SK-N-SH treated with all-trans-retinoic acid at 6 μM for 48 hours (cell line): ENCODE results near the gene CDNF.
"Not testable (repeated sequence)": the region's sequence is repeated elsewhere in the genome, so short reads cannot be mapped to it uniquely, and the experiment has no call there.

Experiments
- BACH2 ChIP-seq: fragments of 250-450 bp; sonication (Bioruptor Pico); IDR thresholded peaks from 2 replicates; pipeline ENCODE4 v1.9.0; 2021; ENCODE audit warnings: mild to moderate bottlenecking, borderline replicate concordance
- CREB5 ChIP-seq: fragments of 250-450 bp; sonication (Bioruptor Pico); IDR thresholded peaks from 2 replicates; pipeline ENCODE4 v1.5.1; 2020; ENCODE audit warnings: low read depth, mild to moderate bottlenecking, moderate library complexity
- GLIS3 ChIP-seq: fragments of 250-450 bp; sonication (Bioruptor Pico); IDR thresholded peaks from 2 replicates; pipeline ENCODE4 v1.5.0; 2020; ENCODE audit warnings: mild to moderate bottlenecking, moderate library complexity
- ISL1 ChIP-seq: fragments of 250-450 bp; sonication (Bioruptor Pico); IDR thresholded peaks from 2 replicates; pipeline ENCODE4 v2.1.2; 2022; ENCODE audit warnings: mild to moderate bottlenecking, moderate library complexity
- OSR1 ChIP-seq: fragments of 250-450 bp; sonication (Bioruptor Pico); IDR thresholded peaks from 2 replicates; pipeline ENCODE4 v1.8.0; 2022; ENCODE audit warnings: moderate library complexity, mild to moderate bottlenecking, inconsistent platforms
- PATZ1 ChIP-seq: fragments of 250-450 bp; sonication (Bioruptor Pico); IDR thresholded peaks from 2 replicates; pipeline ENCODE4 v1.8.0; 2020; ENCODE audit warnings: mild to moderate bottlenecking, moderate library complexity, borderline replicate concordance
- RARB ChIP-seq: fragments of 250-450 bp; sonication (Bioruptor Pico); IDR thresholded peaks from 2 replicates; pipeline ENCODE4 v1.8.0; 2021; ENCODE audit warnings: mild to moderate bottlenecking, moderate library complexity
- SNAI2 ChIP-seq: fragments of 250-450 bp; sonication (Bioruptor Pico); IDR thresholded peaks from 2 replicates; pipeline ENCODE4 v1.5.0; 2020; ENCODE audit warnings: mild to moderate bottlenecking, moderate library complexity
- TSHZ2 ChIP-seq: fragments of 250-450 bp; sonication (Bioruptor Pico); IDR thresholded peaks from 2 replicates; pipeline ENCODE4 v1.5.0; 2020; ENCODE audit warnings: mild to moderate bottlenecking, moderate library complexity
- ZFP30 ChIP-seq: fragments of 450-650 bp; formaldehyde crosslinking; IDR thresholded peaks from 2 replicates; pipeline ENCODE4 v1.5.0; 2022; ENCODE audit warnings: mild to moderate bottlenecking, moderate library complexity

DNA sequence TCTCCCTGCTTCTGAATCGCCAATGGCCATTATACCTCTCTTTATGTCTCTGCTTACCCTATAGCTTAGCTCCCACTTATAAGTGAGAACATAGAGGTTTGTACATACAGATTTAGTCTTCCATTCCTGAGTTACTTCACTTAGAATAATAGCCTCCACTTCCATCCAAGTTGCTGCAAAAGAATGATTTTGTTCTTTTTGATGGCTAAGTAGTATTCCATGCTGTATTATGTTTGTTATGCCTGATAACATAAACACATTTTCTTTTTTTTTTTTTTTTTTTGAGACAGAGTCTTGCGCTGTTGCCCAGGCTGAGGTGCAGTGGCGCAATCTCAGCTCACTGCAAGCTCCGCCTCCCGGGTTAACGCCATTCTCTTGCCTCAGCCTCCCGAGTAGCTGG is 21.1 kb downstream of the CDNF start:
- TF ChIP-seq PATZ1; RARB (CRISPR knock-in tag); TSHZ2 (CRISPR knock-in tag); CREB5 (CRISPR knock-in tag); GLIS3 (CRISPR knock-in tag); OSR1 (CRISPR knock-in tag); ISL1 (CRISPR knock-in tag); ZFP30; BACH2 (CRISPR knock-in tag); SNAI2 (CRISPR knock-in tag): not testable (repeated sequence)
